ENCODE results near the gene RAP1GAP2. TPM values are rescaled to one million over a fixed set of nuclear protein-coding genes. Genes with fewer than 3 reads are reported as not detected.

Gene RAP1GAP2
- polyA plus RNA-seq, 3 donors = 1.5 to 48.4 (median 6.1) TPM

DNA sequence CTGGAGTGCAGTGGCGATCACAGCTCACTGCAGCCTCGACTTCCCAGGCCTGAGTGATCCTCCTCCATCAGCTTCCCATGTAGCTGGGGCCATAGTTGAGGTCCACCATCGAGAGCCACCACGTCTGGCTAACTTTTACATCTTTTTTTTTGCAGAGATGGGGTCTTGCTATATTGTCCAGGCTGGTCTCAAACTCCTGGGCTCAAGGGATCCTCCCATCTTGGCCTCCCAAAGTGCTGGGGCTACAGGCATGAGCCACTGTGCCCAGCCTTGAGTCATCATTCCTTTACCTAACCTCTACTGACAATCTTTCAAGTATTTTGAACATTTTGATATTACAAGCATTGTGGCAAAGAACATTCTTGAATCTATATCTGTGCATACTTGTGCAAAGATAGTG is 37.4 kb upstream of the RAP1GAP2 start:
- 68% methylated on average over 4 of the region's 4 CpGs for WGBS (ENCODE audit: insufficient coverage)
- H3K27ac Mint-ChIP-seq = no peak overlapping the region
- Histone ChIP-seq H3K27me3 (ENCODE audit: control insufficient read depth in 2 of 2, insufficient read depth in 2 of 2, low read length in 2 of 2) (peaks cover 26 to 33% of the 10 kb centered on the region in 2 donors), H3K27ac (ENCODE audit: low read depth in 1 of 2, low read length in 2 of 2) (no peak overlapping the region), H3K4me2 (replicated peaks; ENCODE audit: extremely low read depth, low read length, poor library complexity, severe bottlenecking) (no peak overlapping the region), H3K4me3 (replicated peaks in 1 of 3; ENCODE audit: low read depth in 2 of 3, low read length in 3 of 3) (no peak overlapping the region), H4K20me1 (ENCODE audit: insufficient read depth, low read length) (no peaks in the 10 kb centered on the region), H2AFZ (ENCODE audit: insufficient read depth, low read depth, low read length, poor library complexity, severe bottlenecking) (no peak overlapping the region), H3K4me1 (ENCODE audit: control insufficient read depth in 1 of 2, insufficient read depth in 2 of 2, low read length in 2 of 2) (no peaks in the 10 kb centered on the region), H3K79me2 (ENCODE audit: insufficient read depth, low read length) (no peaks in the 10 kb centered on the region), H3K9me3 (replicated peaks in 1 of 2; ENCODE audit: control insufficient read depth in 1 of 2, insufficient read depth in 1 of 2, low read length in 2 of 2) (peaks cover 0 to 4% of the 10 kb centered on the region in 2 donors), H3K36me3 (replicated peaks in 1 of 2; ENCODE audit: control insufficient read depth in 1 of 2, insufficient read depth in 2 of 2, low read length in 2 of 2) (no peaks in the 10 kb centered on the region), H3K9ac (ENCODE audit: insufficient read depth, low read length, poor library complexity, severe bottlenecking) (no peak overlapping the region)
- TF ChIP-seq, protein P1, sequence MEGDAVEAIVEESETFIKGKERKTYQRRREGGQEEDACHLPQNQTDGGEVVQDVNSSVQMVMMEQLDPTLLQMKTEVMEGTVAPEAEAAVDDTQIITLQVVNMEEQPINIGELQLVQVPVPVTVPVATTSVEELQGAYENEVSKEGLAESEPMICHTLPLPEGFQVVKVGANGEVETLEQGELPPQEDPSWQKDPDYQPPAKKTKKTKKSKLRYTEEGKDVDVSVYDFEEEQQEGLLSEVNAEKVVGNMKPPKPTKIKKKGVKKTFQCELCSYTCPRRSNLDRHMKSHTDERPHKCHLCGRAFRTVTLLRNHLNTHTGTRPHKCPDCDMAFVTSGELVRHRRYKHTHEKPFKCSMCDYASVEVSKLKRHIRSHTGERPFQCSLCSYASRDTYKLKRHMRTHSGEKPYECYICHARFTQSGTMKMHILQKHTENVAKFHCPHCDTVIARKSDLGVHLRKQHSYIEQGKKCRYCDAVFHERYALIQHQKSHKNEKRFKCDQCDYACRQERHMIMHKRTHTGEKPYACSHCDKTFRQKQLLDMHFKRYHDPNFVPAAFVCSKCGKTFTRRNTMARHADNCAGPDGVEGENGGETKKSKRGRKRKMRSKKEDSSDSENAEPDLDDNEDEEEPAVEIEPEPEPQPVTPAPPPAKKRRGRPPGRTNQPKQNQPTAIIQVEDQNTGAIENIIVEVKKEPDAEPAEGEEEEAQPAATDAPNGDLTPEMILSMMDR (IDR thresholded peaks at IDR 0.05) = no peak
- intact Hi-C loops (cut with micrococcal nuclease) = no loop called here
- no peaks in the 10 kb centered on the region for H3K36me3 Mint-ChIP-seq
- H3K9me3 Mint-ChIP-seq = peaks cover 0 to 19% (median 5%) of the 10 kb centered on the region in 7 donors
- H3K4me1 Mint-ChIP-seq = peaks cover 2% of the 10 kb centered on the region
- DNase-seq = no peak
- peak overlapping the region in 1 of 2 donors; percentile 4 for H3K4me3 Mint-ChIP-seq
- H3K27me3 Mint-ChIP-seq (ENCODE audit: low read depth in 3 of 3) = peaks cover 54 to 69% (median 55%) of the 10 kb centered on the region in 3 donors

DNA sequence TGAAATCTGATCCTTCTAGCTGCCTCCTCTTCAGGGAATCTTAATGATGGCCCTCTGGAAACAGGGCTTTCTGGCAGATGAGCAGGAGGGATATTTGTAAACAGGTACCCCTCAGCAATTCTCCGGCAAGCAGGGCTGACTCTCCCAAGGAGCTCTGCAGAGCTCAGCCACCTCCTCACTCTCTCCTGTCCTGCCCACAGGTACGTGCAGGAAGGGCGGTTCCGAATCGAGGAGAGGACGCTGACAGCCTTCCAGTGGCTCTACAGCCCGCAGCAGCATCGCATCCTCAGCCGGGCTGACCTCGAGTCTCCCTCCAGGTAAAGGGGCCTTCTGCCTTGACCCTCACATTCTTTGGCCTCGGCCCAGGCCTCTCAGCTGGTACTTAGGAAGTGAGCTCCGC is 26.1 kb upstream of the RAP1GAP2 start:
- Histone ChIP-seq H3K27ac (ENCODE audit: low read depth in 1 of 2, low read length in 2 of 2) (no peak overlapping the region), H3K36me3 (replicated peaks in 1 of 2; ENCODE audit: control insufficient read depth in 1 of 2, insufficient read depth in 2 of 2, low read length in 2 of 2) (no peaks in the 10 kb centered on the region), H3K4me3 (replicated peaks in 1 of 3; ENCODE audit: low read depth in 2 of 3, low read length in 3 of 3) (no peak overlapping the region), H2AFZ (ENCODE audit: insufficient read depth, low read depth, low read length, poor library complexity, severe bottlenecking) (no peak overlapping the region), H3K9me3 (replicated peaks in 1 of 2; ENCODE audit: control insufficient read depth in 1 of 2, insufficient read depth in 1 of 2, low read length in 2 of 2) (no peaks in the 10 kb centered on the region), H3K4me2 (replicated peaks; ENCODE audit: extremely low read depth, low read length, poor library complexity, severe bottlenecking) (no peak overlapping the region), H4K20me1 (ENCODE audit: insufficient read depth, low read length) (no peaks in the 10 kb centered on the region), H3K4me1 (ENCODE audit: control insufficient read depth in 1 of 2, insufficient read depth in 2 of 2, low read length in 2 of 2) (no peaks in the 10 kb centered on the region), H3K9ac (ENCODE audit: insufficient read depth, low read length, poor library complexity, severe bottlenecking) (no peak overlapping the region), H3K79me2 (ENCODE audit: insufficient read depth, low read length) (no peaks in the 10 kb centered on the region), H3K27me3 (ENCODE audit: control insufficient read depth in 2 of 2, insufficient read depth in 2 of 2, low read length in 2 of 2) (peaks cover 0 to 11% of the 10 kb centered on the region in 2 donors)
- no peak overlapping the region for H3K4me3 Mint-ChIP-seq
- no peaks in the 10 kb centered on the region for H3K36me3 Mint-ChIP-seq
- DNase-seq = no peak
- H3K4me1 Mint-ChIP-seq = peaks cover 3% of the 10 kb centered on the region
- peaks cover 21 to 37% (median 24%) of the 10 kb centered on the region in 3 donors for H3K27me3 Mint-ChIP-seq (ENCODE audit: low read depth in 3 of 3)
- H3K9me3 Mint-ChIP-seq = peaks cover 0 to 3% (median 0%) of the 10 kb centered on the region in 7 donors
- TF ChIP-seq, protein P1 (IDR thresholded peaks at IDR 0.05) = no peak
- H3K27ac Mint-ChIP-seq = no peak overlapping the region
- 77% methylated on average over 12 of the region's 12 CpGs for WGBS (ENCODE audit: insufficient coverage)
- intact Hi-C loops (cut with micrococcal nuclease) = no loop called here

Measured in CD14-positive monocyte (primary cell).